Chondrocyte (in vitro differentiated cells): ENCODE measurements around the gene TANGO2. TPM values are rescaled to one million over a fixed set of nuclear protein-coding genes. Genes with fewer than 3 reads are reported as not detected.

ENCODE experiments used
- DNase-seq: peaks from one replicate; pipeline ENCODE4 v3.0.0; 2021; ENCODE audit warnings: mixed read lengths, low spot score
- H3K27ac Mint-ChIP-seq: one replicate; pipeline ENCODE4 v1.8.0; 2021; ENCODE audit warnings: mild to moderate bottlenecking, moderate library complexity, mixed read lengths; ENCODE audit not compliant: unreplicated experiment
- H3K27me3 Mint-ChIP-seq: 2 replicates; pipeline ENCODE4 v1.8.0; 2021; ENCODE audit warnings: low read depth, mixed read lengths
- H3K36me3 Mint-ChIP-seq: 2 replicates; pipeline ENCODE4 v1.8.0; 2021; ENCODE audit warnings: low read depth, mixed read lengths
- H3K4me1 Mint-ChIP-seq: 2 replicates; pipeline ENCODE4 v1.8.0; 2021; ENCODE audit warnings: low read depth, mild to moderate bottlenecking, mixed read lengths
- H3K4me3 Mint-ChIP-seq: one replicate; pipeline ENCODE4 v1.8.0; 2021; ENCODE audit warnings: mild to moderate bottlenecking, moderate library complexity, mixed read lengths; ENCODE audit not compliant: unreplicated experiment
- H3K9me3 Mint-ChIP-seq: 2 replicates; pipeline ENCODE4 v1.8.0; 2021; ENCODE audit warnings: low read depth, mixed read lengths
- total RNA-seq: library from RNA; stranded (reverse); gene quantifications from 3 replicates; pipeline ENCODE4 v1.2.1, GENCODE V29; 2021
- TF ChIP-seq, protein P1 (sequence below): fragments of 200-600 bp; sonication (generic); IDR thresholded peaks from 2 replicates; pipeline ENCODE4 v1.5.0; 2021; ENCODE audit warnings: antibody characterized with exemption, mild to moderate bottlenecking, moderate library complexity

Gene TANGO2
- total RNA-seq, 1 donor from 2014 or later: 30.1 TPM

DNA sequence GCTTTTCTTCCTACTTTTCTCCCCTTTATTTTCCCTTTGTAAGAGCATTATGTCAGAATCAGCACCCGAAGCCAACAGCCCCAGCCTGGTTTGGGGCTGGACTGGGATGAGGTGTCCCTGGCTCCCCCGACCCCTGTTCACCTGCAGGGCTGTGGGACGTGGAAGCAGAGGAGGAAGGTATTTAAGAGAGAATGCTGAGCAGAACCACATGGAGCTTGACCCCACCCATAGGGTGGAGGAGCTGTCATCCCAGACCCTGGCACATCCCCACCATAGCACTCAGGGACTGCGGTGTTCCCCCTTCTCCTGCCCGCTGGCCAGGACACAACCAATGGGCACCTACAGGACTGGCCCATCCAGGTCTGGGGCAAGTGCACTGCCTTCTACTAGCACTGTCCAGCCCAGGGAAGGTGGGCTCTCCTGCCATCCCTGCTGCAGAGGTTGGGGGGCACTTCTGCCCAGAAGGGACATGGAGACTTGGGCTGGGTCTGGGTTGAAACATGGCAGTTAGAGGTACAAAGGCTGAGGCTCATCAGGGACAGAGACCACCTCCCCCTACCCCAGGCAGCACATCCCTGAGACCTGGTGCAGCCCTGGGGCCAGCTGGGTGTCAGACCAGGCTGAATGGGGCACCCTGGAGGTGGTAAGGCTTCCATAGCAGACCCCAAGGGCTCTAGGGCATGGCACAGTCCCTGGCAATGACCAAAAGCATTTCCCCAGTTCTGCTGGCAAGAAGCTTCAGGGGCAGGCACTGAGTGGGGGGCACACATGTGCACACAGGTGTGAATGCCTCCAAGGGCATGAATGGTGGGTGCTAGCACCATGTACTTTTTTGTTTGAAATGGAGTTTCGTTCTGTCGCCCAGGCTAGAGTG, 19.7 kb downstream of the TANGO2 start:
- no peaks in the 10 kb centered on the region for H3K9me3 Mint-ChIP-seq
- TF ChIP-seq, protein P1, sequence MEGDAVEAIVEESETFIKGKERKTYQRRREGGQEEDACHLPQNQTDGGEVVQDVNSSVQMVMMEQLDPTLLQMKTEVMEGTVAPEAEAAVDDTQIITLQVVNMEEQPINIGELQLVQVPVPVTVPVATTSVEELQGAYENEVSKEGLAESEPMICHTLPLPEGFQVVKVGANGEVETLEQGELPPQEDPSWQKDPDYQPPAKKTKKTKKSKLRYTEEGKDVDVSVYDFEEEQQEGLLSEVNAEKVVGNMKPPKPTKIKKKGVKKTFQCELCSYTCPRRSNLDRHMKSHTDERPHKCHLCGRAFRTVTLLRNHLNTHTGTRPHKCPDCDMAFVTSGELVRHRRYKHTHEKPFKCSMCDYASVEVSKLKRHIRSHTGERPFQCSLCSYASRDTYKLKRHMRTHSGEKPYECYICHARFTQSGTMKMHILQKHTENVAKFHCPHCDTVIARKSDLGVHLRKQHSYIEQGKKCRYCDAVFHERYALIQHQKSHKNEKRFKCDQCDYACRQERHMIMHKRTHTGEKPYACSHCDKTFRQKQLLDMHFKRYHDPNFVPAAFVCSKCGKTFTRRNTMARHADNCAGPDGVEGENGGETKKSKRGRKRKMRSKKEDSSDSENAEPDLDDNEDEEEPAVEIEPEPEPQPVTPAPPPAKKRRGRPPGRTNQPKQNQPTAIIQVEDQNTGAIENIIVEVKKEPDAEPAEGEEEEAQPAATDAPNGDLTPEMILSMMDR: no peak
- peaks cover 19% of the 10 kb centered on the region for H3K36me3 Mint-ChIP-seq
- no peak overlapping the region for H3K27ac Mint-ChIP-seq
- no peaks in the 10 kb centered on the region for H3K4me1 Mint-ChIP-seq
- H3K4me3 Mint-ChIP-seq: no peak overlapping the region
- no peak for DNase-seq
- no peaks in the 10 kb centered on the region for H3K27me3 Mint-ChIP-seq

DNA sequence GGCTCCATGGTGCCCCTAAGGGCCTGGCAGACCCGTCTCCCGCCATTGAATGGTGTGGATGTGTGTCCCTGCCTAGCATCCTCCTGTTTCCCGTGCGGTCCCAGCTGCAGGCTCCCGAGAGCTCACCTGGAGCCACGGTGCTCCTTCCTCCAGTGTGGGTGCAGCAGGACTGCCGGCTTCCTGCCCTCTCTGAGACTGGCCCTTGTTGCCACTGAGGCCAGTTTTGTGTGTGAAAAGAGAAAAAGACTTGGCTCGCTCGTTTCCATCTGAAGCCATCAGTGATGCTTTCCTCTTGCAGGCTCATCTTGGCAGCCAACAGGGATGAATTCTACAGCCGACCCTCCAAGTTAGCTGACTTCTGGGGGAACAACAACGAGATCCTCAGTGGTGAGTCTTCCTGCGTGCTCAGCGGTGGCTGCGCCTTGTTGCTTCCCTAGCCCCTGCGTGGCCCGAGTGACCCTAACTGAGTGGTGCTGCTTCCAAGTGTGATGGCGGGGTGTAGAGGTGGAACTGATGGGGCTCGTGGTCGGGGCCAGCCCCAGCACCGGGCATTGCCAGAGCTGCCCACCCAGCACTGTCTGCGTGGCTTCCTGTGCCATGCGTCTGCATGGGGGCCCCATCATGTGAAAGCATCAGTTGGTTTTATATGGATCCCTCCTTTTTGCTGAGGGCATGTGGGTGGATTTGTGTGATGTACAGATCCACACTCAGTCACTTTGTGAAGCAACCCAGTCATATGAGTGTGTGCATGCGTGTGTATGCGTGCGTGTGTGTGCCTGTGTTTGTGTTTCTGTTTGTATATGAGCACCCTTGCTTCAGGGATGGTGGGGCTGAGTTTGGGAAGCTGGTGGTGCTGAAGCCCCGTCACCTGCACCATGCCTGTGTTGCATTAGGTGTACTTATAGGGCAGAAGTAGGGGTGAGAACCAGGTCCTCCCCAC, 22.4 kb downstream of the TANGO2 start:
- peaks cover 20% of the 10 kb centered on the region for H3K36me3 Mint-ChIP-seq
- no peaks in the 10 kb centered on the region for H3K27me3 Mint-ChIP-seq
- no peaks in the 10 kb centered on the region for H3K4me1 Mint-ChIP-seq
- H3K27ac Mint-ChIP-seq: no peak overlapping the region
- TF ChIP-seq, protein P1: no peak
- peaks cover 3% of the 10 kb centered on the region for H3K9me3 Mint-ChIP-seq
- no peak overlapping the region for H3K4me3 Mint-ChIP-seq
- no peak for DNase-seq

DNA sequence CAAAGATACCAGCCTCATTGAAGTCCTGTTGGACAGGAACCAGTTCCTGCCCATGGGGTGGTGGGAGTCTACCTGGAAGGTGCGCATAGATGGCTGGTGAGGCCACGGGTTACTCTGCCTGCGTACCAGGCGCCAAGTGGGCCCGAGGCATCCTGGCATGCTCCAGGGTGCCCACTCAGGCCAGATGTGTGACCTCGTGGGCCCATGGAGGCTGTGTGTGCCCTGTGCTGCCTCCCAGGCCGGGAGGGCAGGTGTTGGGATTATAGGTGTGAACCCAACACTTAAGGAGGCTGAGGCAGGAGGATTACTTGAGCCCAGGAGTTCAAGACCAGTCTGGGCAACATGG, 23.1 kb downstream of the TANGO2 start:
- TF ChIP-seq, protein P1: no peak
- no peak for DNase-seq
- Mint-ChIP-seq H3K4me3 (no peak overlapping the region), H3K27ac (no peak overlapping the region), H3K9me3 (peaks cover 7% of the 10 kb centered on the region), H3K27me3 (no peaks in the 10 kb centered on the region), H3K4me1 (no peaks in the 10 kb centered on the region), H3K36me3 (peaks cover 25% of the 10 kb centered on the region)

DNA sequence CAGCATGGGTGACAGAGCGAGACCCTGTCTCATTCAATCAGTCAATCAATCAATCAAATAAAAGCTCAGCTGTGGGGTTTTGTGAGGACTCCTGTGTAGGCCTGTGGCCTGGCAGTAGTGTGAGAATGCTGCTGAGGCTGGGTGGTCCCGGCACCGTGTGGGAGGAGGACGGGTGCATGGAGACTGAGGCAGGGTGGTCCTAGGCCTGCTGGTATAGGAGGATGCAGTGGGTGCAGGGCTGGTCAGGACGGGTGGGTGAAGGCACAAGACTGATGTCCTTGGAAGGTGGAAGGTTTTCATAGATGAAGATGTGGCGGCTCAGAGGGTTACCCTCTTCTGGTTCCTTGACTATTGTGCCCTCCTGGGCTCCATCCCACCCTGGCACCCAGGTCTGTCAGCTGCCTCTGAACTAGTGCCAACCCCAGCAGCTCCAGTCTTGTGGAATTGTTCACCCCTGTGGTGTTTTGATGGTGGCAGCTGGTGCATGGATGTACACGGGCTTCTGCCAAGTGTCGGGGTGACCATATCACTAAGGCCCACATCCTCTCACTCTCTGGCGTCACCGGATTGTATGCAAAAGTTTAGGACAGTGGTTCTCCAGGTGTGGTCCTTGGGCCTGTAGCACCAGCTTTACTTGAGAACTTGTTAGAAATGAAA, 23.7 kb downstream of the TANGO2 start:
- Mint-ChIP-seq H3K36me3 (peaks cover 28% of the 10 kb centered on the region), H3K4me3 (no peak overlapping the region), H3K9me3 (peaks cover 9% of the 10 kb centered on the region), H3K4me1 (no peaks in the 10 kb centered on the region), H3K27me3 (no peaks in the 10 kb centered on the region), H3K27ac (no peak overlapping the region)
- DNase-seq: no peak
- TF ChIP-seq, protein P1: no peak

DNA sequence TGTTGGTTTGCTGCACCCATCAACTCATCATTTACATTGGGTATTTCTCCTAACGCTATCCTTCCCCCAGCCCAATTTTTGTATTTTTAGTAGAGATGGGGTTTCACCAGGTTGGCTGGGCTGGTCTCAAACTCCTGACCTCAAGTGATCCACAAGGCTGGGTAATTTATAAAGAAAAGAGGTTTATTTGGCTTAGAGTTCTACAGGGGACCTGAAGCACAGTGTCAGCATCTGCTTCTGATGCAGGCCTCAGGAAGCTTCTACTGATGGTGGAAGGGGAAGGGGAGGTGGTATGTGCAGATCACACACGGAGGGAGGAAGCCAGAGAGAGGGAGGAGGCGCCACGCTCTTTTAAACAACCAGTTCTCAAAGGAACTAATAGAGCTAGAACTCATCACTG, 25.8 kb downstream of the TANGO2 start:
- Mint-ChIP-seq H3K9me3 (peaks cover 9% of the 10 kb centered on the region), H3K36me3 (peaks cover 28% of the 10 kb centered on the region), H3K4me1 (no peaks in the 10 kb centered on the region), H3K4me3 (no peak overlapping the region), H3K27ac (no peak overlapping the region), H3K27me3 (no peaks in the 10 kb centered on the region)
- TF ChIP-seq, protein P1: no peak
- no peak for DNase-seq
